Measurements from ENCODE around the gene DENND5B. TPM values are rescaled to one million over a fixed set of nuclear protein-coding genes. Genes with fewer than 3 reads are reported as not detected.
"Not testable (repeated sequence)": the region's sequence is repeated elsewhere in the genome, so short reads cannot be mapped to it uniquely, and the experiment has no call there.

DENND5B gene
- total RNA-seq, 4 donors from 2014 or later: 15.7 to 19.1 (median 18.5) TPM

- no peak for DNase-seq (ENCODE audit: extremely low spot score)
- intact Hi-C loops (cut with DNase I): no loop called here
- Histone ChIP-seq H3K4me3 (no peak overlapping the region), H3K4me1 (peaks cover 0 to 14% (median 0%) of the 10 kb centered on the region in 4 donors), H3K27me3 (no peaks in the 10 kb centered on the region), H3K36me3 (no peaks in the 10 kb centered on the region), H3K27ac (replicated peaks in 1 of 4) (no peak overlapping the region), H3K9me3 (no peaks in the 10 kb centered on the region)
- TF ChIP-seq EP300 (IDR thresholded peaks at IDR 0.05): no peak
- WGBS: 95% methylated on average over 5 of the region's 5 CpGs
Measured at GRCh38 chr12:31562594-31563328, 28.2 kb downstream of the DENND5B start.

DNA sequence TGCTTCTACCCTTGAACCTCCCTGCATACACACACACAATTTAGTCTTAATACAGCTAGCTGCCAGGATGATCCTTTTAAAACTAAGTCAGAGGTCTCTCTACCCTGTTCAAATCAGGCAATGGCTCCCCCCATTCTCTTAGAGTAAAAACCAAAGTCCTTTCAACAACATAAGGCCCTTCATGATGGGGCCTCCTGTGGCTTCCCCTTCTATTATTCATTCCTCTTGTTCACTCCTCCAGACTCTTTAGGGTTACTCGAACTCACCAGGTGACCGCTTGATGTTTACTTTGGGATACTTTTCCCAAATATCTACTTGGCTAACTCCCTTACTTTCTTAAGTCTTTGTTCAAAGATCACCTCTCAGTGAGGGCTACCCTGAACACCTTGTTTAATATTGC lies 30.4 kb downstream of the DENND5B start:
- intact Hi-C loops (cut with DNase I): no loop called here
- Histone ChIP-seq H3K9me3 (peaks cover 0 to 3% (median 0%) of the 10 kb centered on the region in 4 donors), H3K36me3 (no peaks in the 10 kb centered on the region), H3K27ac (replicated peaks in 1 of 4) (no peak overlapping the region), H3K4me1 (peaks cover 0 to 14% (median 0%) of the 10 kb centered on the region in 4 donors), H3K27me3 (no peaks in the 10 kb centered on the region), H3K4me3 (no peak overlapping the region)
- 98% methylated on average over 2 of the region's 2 CpGs for WGBS
- no peak for DNase-seq (ENCODE audit: extremely low spot score)
- TF ChIP-seq POLR2A (IDR thresholded peaks at IDR 0.05; ENCODE audit: low read depth): no peak
- TF ChIP-seq CTCF (IDR thresholded peaks at IDR 0.05): no peak
- TF ChIP-seq POLR2AphosphoS5 (IDR thresholded peaks at IDR 0.05): no peak

- Histone ChIP-seq H3K4me1 (peaks cover 0 to 6% (median 0%) of the 10 kb centered on the region in 4 donors), H3K27me3 (no peaks in the 10 kb centered on the region), H3K36me3 (no peaks in the 10 kb centered on the region), H3K9me3 (peaks cover 0 to 3% (median 0%) of the 10 kb centered on the region in 4 donors), H3K27ac (replicated peaks in 1 of 4) (no peak overlapping the region), H3K4me3 (no peak overlapping the region)
- intact Hi-C loops (cut with DNase I): no loop called here
- DNase-seq (ENCODE audit: extremely low spot score): no peak
- TF ChIP-seq EP300 (IDR thresholded peaks at IDR 0.05) (no peak), POLR2AphosphoS5 (IDR thresholded peaks at IDR 0.05) (no peak), CTCF (IDR thresholded peaks at IDR 0.05) (no peak), POLR2A (IDR thresholded peaks at IDR 0.05; ENCODE audit: low read depth) (no peak)
Measured at GRCh38 chr12:31558521-31558920, 32.4 kb downstream of the DENND5B start.

GRCh38 chr12:31557707-31558106 lies 33.2 kb downstream of the DENND5B start:
- no peak overlapping the region for H3K4me3 ChIP-seq
- WGBS: 93% methylated on average over 5 of the region's 5 CpGs
- TF ChIP-seq POLR2AphosphoS5 (IDR thresholded peaks at IDR 0.05) (no peak), CTCF (IDR thresholded peaks at IDR 0.05) (no peak), POLR2A (IDR thresholded peaks at IDR 0.05; ENCODE audit: low read depth) (no peak), EP300 (IDR thresholded peaks at IDR 0.05) (no peak)

GRCh38 chr12:31555466-31555865 lies 35.5 kb downstream of the DENND5B start:
- H3K4me3 ChIP-seq; H3K4me1 ChIP-seq; H3K36me3 ChIP-seq; H3K27ac ChIP-seq (replicated peaks in 1 of 4); intact Hi-C loops (cut with DNase I); DNase-seq (ENCODE audit: extremely low spot score); H3K9me3 ChIP-seq; H3K27me3 ChIP-seq: not testable (repeated sequence)
- 100% methylated on average over 6 of the region's 9 CpGs for WGBS

More at GRCh38 chr12:31557707-31558106, 33.2 kb downstream of the DENND5B start:
- DNase-seq (ENCODE audit: extremely low spot score): no peak
- intact Hi-C loops (cut with DNase I): no loop called here
- peaks cover 0 to 6% (median 0%) of the 10 kb centered on the region in 4 donors for H3K4me1 ChIP-seq
- peaks cover 0 to 3% (median 0%) of the 10 kb centered on the region in 4 donors for H3K9me3 ChIP-seq
- H3K27ac ChIP-seq (replicated peaks in 1 of 4): no peak overlapping the region
- no peaks in the 10 kb centered on the region for H3K36me3 ChIP-seq
- H3K27me3 ChIP-seq: no peaks in the 10 kb centered on the region

DNA sequence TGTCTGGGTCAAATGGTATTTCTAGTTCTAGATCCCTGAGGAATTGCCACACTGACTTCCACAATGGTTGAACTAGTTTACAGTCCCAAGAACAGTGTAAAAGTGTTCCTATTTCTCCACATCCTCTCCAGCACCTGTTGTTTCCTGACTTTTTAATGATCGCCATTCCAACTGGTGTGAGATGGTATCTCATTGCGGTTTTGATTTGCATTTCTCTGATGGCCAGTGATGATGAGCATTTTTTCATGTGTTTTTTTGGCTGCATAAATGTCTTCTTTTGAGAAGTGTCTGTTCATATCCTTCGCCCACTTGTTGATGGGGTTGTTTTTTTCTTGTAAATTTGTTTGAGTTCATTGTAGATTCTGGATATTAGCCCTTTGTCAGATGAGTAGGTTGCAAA lies 40.3 kb downstream of the DENND5B start:
- intact Hi-C loops (cut with DNase I); H3K27me3 ChIP-seq; H3K9me3 ChIP-seq; DNase-seq (ENCODE audit: extremely low spot score); H3K4me3 ChIP-seq; H3K27ac ChIP-seq (replicated peaks in 1 of 4); H3K36me3 ChIP-seq: not testable (repeated sequence)
- H3K4me1 ChIP-seq: peaks cover 6 to 13% (median 8%) of the 10 kb centered on the region in 4 donors
- WGBS: 98% methylated on average over 3 of the region's 3 CpGs
